Measurements from ENCODE around the gene BCL7B. TPM values are rescaled to one million over a fixed set of nuclear protein-coding genes. Genes with fewer than 3 reads are reported as not detected.

BCL7B gene
- total and polyA plus RNA-seq, 2 of the 13 experiments (the other 11 are each of a cell fraction or from before 2014, with no cell fraction given) = 24.3 to 38.2 TPM

DNA sequence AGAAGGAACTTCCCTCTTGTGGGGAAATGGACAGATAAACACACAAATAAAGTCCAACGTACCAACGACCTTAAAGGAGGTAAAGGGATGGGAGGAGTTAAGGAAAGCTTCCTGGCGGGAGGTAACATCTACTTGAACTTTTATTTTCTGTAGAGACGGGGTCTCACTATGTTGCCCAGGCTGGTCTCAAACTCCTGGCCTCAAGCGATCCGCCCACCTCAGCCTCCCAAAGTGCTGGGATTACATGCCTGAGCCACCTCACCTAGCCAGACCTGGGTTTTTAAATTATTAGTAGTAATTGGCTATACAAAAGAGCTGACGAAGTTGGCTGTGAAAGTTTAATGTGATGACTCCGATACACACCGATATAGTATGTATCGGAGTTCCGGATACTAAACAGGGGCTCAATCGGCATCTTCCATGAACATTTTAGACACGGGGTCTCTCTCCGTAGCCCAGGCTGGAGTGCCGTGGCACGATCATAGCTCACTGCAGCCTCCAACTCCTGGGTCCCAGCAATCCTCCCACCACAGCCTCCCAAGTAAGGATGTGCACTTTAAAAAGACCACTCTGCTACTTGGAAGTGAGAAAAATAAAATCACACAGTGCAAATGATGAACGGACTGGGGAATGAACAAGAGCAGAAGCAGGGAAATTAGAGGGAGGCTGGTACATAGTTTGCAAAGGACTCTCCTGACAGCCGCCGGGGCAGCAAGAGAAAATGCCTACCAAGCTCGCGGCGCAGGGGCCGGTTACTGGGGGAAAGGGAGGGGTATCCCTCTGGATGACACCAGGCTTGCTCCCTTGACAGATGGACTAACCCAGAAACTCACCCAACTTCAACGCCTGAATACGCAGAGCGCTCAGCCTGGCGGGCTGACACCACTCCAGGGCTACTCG, 1.0 kb downstream of the BCL7B start (continued):
- TF ChIP-seq ZNF225 (CRISPR knock-in tag; IDR thresholded peaks at IDR 0.05) = no peak
- TF ChIP-seq KDM5B (CRISPR knock-in tag; IDR thresholded peaks at IDR 0.05; ENCODE audit: borderline replicate concordance) = 0 out of 2 replicates have a peak, but pooled peaks have one; percentile 4
- TF ChIP-seq ZBTB42 (CRISPR knock-in tag; IDR thresholded peaks at IDR 0.05) = 0 out of 2 replicates have a peak, but pooled peaks have one; percentile 15
- TF ChIP-seq ZBTB20 (CRISPR knock-in tag; IDR thresholded peaks at IDR 0.05; ENCODE audit: borderline replicate concordance, low read depth) = no peak
- TF ChIP-seq, protein P1, sequence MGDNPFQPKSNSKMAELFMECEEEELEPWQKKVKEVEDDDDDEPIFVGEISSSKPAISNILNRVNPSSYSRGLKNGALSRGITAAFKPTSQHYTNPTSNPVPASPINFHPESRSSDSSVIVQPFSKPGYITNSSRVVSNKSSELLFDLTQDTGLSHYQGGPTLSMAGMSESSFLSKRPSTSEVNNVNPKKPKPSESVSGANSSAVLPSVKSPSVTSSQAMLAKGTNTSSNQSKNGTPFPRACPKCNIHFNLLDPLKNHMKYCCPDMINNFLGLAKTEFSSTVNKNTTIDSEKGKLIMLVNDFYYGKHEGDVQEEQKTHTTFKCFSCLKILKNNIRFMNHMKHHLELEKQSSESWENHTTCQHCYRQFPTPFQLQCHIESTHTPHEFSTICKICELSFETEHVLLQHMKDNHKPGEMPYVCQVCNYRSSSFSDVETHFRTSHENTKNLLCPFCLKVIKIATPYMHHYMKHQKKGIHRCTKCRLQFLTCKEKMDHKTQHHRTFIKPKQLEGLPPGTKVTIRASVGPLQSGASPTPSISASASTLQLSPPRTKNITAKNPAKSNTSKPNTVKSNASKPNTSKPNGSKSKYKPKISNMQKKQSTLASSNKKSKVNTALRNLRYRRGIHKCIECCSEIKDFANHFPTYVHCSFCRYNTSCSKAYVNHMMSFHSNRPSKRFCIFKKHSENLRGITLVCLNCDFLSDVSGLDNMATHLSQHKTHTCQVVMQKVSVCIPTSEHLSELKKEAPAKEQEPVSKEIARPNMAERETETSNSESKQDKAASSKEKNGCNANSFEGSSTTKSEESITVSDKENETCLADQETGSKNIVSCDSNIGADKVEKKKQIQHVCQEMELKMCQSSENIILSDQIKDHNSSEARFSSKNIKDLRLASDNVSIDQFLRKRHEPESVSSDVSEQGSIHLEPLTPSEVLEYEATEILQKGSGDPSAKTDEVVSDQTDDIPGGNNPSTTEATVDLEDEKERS (CRISPR knock-in tag; IDR thresholded peaks at IDR 0.05) = no peak
- TF ChIP-seq SATB2 (CRISPR knock-in tag; IDR thresholded peaks at IDR 0.05) = no peak
- TF ChIP-seq BRF2 (CRISPR knock-in tag; IDR thresholded peaks at IDR 0.05) = no peak; the same call in 1 of the 2 replicates
- TF ChIP-seq, protein P2, sequence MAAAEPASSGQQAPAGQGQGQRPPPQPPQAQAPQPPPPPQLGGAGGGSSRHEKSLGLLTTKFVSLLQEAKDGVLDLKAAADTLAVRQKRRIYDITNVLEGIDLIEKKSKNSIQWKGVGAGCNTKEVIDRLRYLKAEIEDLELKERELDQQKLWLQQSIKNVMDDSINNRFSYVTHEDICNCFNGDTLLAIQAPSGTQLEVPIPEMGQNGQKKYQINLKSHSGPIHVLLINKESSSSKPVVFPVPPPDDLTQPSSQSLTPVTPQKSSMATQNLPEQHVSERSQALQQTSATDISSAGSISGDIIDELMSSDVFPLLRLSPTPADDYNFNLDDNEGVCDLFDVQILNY (CRISPR knock-in tag; conservative IDR thresholded peaks at IDR 0.05) = no peak
- TF ChIP-seq HIVEP1 (CRISPR knock-in tag; IDR thresholded peaks at IDR 0.05) = peak; percentile 86; the same call in 1 of the 2 replicates
- no peak for TF ChIP-seq MATR3 (CRISPR knock-in tag; IDR thresholded peaks at IDR 0.05)
- no peak for TF ChIP-seq FOXK1 (CRISPR knock-in tag; IDR thresholded peaks at IDR 0.05; ENCODE audit: borderline replicate concordance, low read depth)
- no peak for TF ChIP-seq ZNF142 (CRISPR knock-in tag; IDR thresholded peaks at IDR 0.05)
- no peak for TF ChIP-seq SRSF4 (IDR thresholded peaks at IDR 0.05; ENCODE audit: low read depth, low read length, poor library complexity, severe bottlenecking)
- no peak for TF ChIP-seq NR2F1 (CRISPR knock-in tag; IDR thresholded peaks at IDR 0.05)
- TF ChIP-seq EP300 (IDR thresholded peaks at IDR 0.05; ENCODE audit: low read depth in 2 of 2, low read length in 2 of 2) = no peak
- no peak for TF ChIP-seq EP300 (CRISPR knock-in tag; IDR thresholded peaks at IDR 0.05; ENCODE audit: borderline replicate concordance)
- TF ChIP-seq WIZ (CRISPR knock-in tag; IDR thresholded peaks at IDR 0.05) = no peak
